Calu3 (cell line): ENCODE results near the gene ADARB1. TPM values are rescaled to one million over a fixed set of nuclear protein-coding genes. Genes with fewer than 3 reads are reported as not detected.

Experiments
- BruUV-seq: library from RNA; stranded (reverse); fragments of 400-500 nt; replicated peaks from 2 replicates; lab custom pipeline; 2021; lab: Mats Ljungman, UMichigan
- CTCF ChIA-PET: fragments of 300-600 bp; sonication (Branson Sonifier 250); formaldehyde crosslinking; loops from one replicate; lab custom pipeline; 2022; ENCODE audit warnings: antibody characterized with exemption; lab: Charles Lee
- DNase-seq: peaks from one replicate; pipeline ENCODE4 v3.0.0; 2022
- H3K27ac Mint-ChIP-seq: one replicate; pipeline ENCODE4 v1.8.0; 2022; ENCODE audit warnings: mixed read lengths; ENCODE audit not compliant: unreplicated experiment
- H3K27me3 Mint-ChIP-seq: one replicate; pipeline ENCODE4 v1.8.0; 2022; ENCODE audit warnings: mixed read lengths; ENCODE audit not compliant: unreplicated experiment
- H3K36me3 Mint-ChIP-seq: one replicate; pipeline ENCODE4 v1.8.0; 2022; ENCODE audit warnings: mild to moderate bottlenecking, moderate library complexity, mixed read lengths; ENCODE audit not compliant: insufficient read depth, unreplicated experiment
- H3K4me1 Mint-ChIP-seq: one replicate; pipeline ENCODE4 v1.8.0; 2022; ENCODE audit warnings: mild to moderate bottlenecking, low read depth, mixed read lengths; ENCODE audit not compliant: unreplicated experiment
- H3K4me3 Mint-ChIP-seq: one replicate; pipeline ENCODE4 v1.8.0; 2022; ENCODE audit warnings: mild to moderate bottlenecking, low read depth, moderate library complexity, mixed read lengths; ENCODE audit not compliant: unreplicated experiment
- H3K9me3 Mint-ChIP-seq: one replicate; pipeline ENCODE4 v1.8.0; 2022; ENCODE audit warnings: low read depth, mixed read lengths; ENCODE audit not compliant: unreplicated experiment
- CTCF ChIP-seq: fragments of 200-600 bp; IDR thresholded peaks from one replicate; pipeline ENCODE4 v1.8.0; 2022; ENCODE audit warnings: antibody characterized with exemption; ENCODE audit not compliant: unreplicated experiment
- intact Hi-C: fragments of 100-400 bp; cut with micrococcal nuclease; formaldehyde crosslinking; loops from one replicate; pipeline ENCODE4 v1.10.0; 2022; ENCODE audit not compliant: unreplicated experiment
- total RNA-seq: library from RNA; stranded (reverse); gene quantifications from 2 replicates; pipeline ENCODE4 v1.2.3, GENCODE V29; 2022

The ADARB1 gene
- total RNA-seq, 1 experiment from 2014 or later: 2.8 TPM

- no peak for DNase-seq
- Mint-ChIP-seq H3K9me3 (peaks cover 6% of the 10 kb centered on the region), H3K4me3 (no peak overlapping the region), H3K27me3 (peaks cover 64% of the 10 kb centered on the region), H3K36me3 (no peaks in the 10 kb centered on the region), H3K27ac (no peak overlapping the region), H3K4me1 (no peaks in the 10 kb centered on the region)
- CTCF ChIA-PET: no interaction called here
- BruUV-seq: no TSS peak
- no peak for TF ChIP-seq CTCF
- intact Hi-C loops: no loop called here
Observed at GRCh38 chr21:45248893-45249381, 174.6 kb downstream of the ADARB1 start.

- no peak for DNase-seq
- intact Hi-C loops: no loop called here
- Mint-ChIP-seq H3K4me1 (no peaks in the 10 kb centered on the region), H3K27ac (no peak overlapping the region), H3K4me3 (no peak overlapping the region), H3K9me3 (no peaks in the 10 kb centered on the region), H3K36me3 (no peaks in the 10 kb centered on the region), H3K27me3 (peaks cover 64% of the 10 kb centered on the region)
- CTCF ChIA-PET: no interaction called here
- no TSS peak for BruUV-seq
- no peak for TF ChIP-seq CTCF
Observed at GRCh38 chr21:45249626-45250025, 175.2 kb downstream of the ADARB1 start.

- H3K9me3 Mint-ChIP-seq: no peaks in the 10 kb centered on the region
- no peak overlapping the region for H3K27ac Mint-ChIP-seq
- peaks cover 68% of the 10 kb centered on the region for H3K27me3 Mint-ChIP-seq
- no peak for TF ChIP-seq CTCF
- no peaks in the 10 kb centered on the region for H3K36me3 Mint-ChIP-seq
- no TSS peak for BruUV-seq
- no peaks in the 10 kb centered on the region for H3K4me1 Mint-ChIP-seq
- intact Hi-C loops: no loop called here
- DNase-seq: no peak
- CTCF ChIA-PET: no interaction called here
- no peak overlapping the region for H3K4me3 Mint-ChIP-seq
Observed at GRCh38 chr21:45250272-45250671, 175.9 kb downstream of the ADARB1 start.

- Mint-ChIP-seq H3K9me3 (no peaks in the 10 kb centered on the region), H3K27ac (no peak overlapping the region), H3K36me3 (no peaks in the 10 kb centered on the region), H3K4me1 (no peaks in the 10 kb centered on the region), H3K27me3 (peaks cover 69% of the 10 kb centered on the region), H3K4me3 (no peak overlapping the region)
- intact Hi-C loops: no loop called here
- DNase-seq: no peak
- no TSS peak for BruUV-seq
- TF ChIP-seq CTCF: no peak
- CTCF ChIA-PET: no interaction called here
Observed at GRCh38 chr21:45250914-45251634, 176.7 kb downstream of the ADARB1 start.
